Ovary (tissue), 9 donors: Measurements from ENCODE around the gene FXYD5. TPM values are rescaled to one million over a fixed set of nuclear protein-coding genes. Genes with fewer than 3 reads are reported as not detected.

Experiments used
- DNase-seq, 5 donors: peaks; one replicate each; pipeline ENCODE4 v3.0.0-alpha.2; 2019 to 2020
- H3K27ac ChIP-seq, 2 donors: fragments of 200-600 bp; one replicate each; pipeline versions ENCODE4 v1.5.1 to v1.8.0; 2019 to 2022
- H3K27me3 ChIP-seq: fragments of 200-600 bp; one replicate; pipeline ENCODE4 v1.8.0; 2022
- H3K36me3 ChIP-seq: fragments of 200-600 bp; sonication (generic); one replicate; pipeline ENCODE4 v1.5.1; 2019
- H3K4me1 ChIP-seq: one replicate; pipeline ENCODE4 v1.8.1; 2013; ENCODE audit warnings: mild to moderate bottlenecking, moderate library complexity; ENCODE audit not compliant: insufficient read depth
- H3K4me3 ChIP-seq: fragments of 200-600 bp; sonication (generic); one replicate; pipeline ENCODE4 v1.5.1; 2017
- H3K9me3 ChIP-seq, 2 donors: fragments of 200-600 bp in 1 of 2; sonication (generic) in 1 of 2; one replicate each; pipeline versions ENCODE4 v1.5.1 to v1.8.1; 2013 to 2019; ENCODE audit warnings: mild to moderate bottlenecking in 1 of 2, moderate library complexity in 1 of 2
- EP300 ChIP-seq: sonication (generic); formaldehyde crosslinking; IDR thresholded peaks from one replicate; pipeline ENCODE4 v1.6.1; 2017; ENCODE audit warnings: antibody characterized with exemption
- POLR2A ChIP-seq: fragments of 450-650 bp; IDR thresholded peaks from one replicate; pipeline ENCODE4 v1.6.1; 2017; ENCODE audit warnings: antibody characterized with exemption, mild to moderate bottlenecking, moderate library complexity
- WGBS, 3 donors: extraction: QIAGEN DNeasy Blood & Tissue Kit in 1 of 3; methylation state at CpG; one replicate each; pipeline versions ENCODE4 v1.1.5 to v1.1.7; 2013 to 2017; 5-methylcytosine and 5-hydroxymethylcytosine counted together
- intact Hi-C, 4 donors: fragments of 100-400 bp; cut with DNase I; formaldehyde crosslinking; loops; one replicate each; pipeline versions ENCODE4 v1.11.0 to v1.15.1; 2022 to 2023
- polyA plus RNA-seq, 2 donors: library from polyadenylated mRNA; stranded (reverse); fragments of 200-250 nt in 1 of 2; fragments of 350-450 nt in 1 of 2; fragmentation: Illumina TruSeq in 1 of 2; extraction: RNeasy Lipid Tissue Mini Kit (QIAGEN cat#74804) in 1 of 2; gene quantifications; one replicate each; pipeline ENCODE4 v1.2.3, GENCODE V29; 2013 to 2014
- total RNA-seq, 7 donors: library from RNA; depleted of rRNA in 2 of 7; stranded (reverse); fragments of >200 nt in 2 of 7; fragmentation: NEBNext Ultra II Directional in 3 of 7; extraction: Animal tissue kit (Norgen Biotek cat#: 25700) in 3 of 7; gene quantifications; one replicate each; pipeline versions ENCODE4 v1.1.0 to v1.2.4, GENCODE V29; 2016 to 2023
- TF ChIP-seq, protein P1 (sequence below), 3 donors: fragments of 450-650 bp in 2 of 3; fragments of 200-600 bp in 1 of 3; IDR thresholded peaks; one replicate each; pipeline versions ENCODE4 v1.5.1 to v1.8.0; 2016 to 2022; ENCODE audit warnings: antibody characterized with exemption in 3 of 3, mild to moderate bottlenecking in 1 of 3
- donor health status: DM: no; HTN: no; CAD: no; lungs with moderate emphysema.
- donor health status: DM: no; HTN: no; CAD: no.
- donor health status: Bipolar disorder and iron deficiency.
- donor health status: DM: yes; HTN: yes; CAD: no.
- donor health status: DM: no; HTN: no; CAD: no.
- donor health status: DM: yes; HTN: yes; CAD: no.

Gene FXYD5
- total and polyA plus RNA-seq, 9 donors: 8.2 to 79.3 (median 22.7) TPM

DNA sequence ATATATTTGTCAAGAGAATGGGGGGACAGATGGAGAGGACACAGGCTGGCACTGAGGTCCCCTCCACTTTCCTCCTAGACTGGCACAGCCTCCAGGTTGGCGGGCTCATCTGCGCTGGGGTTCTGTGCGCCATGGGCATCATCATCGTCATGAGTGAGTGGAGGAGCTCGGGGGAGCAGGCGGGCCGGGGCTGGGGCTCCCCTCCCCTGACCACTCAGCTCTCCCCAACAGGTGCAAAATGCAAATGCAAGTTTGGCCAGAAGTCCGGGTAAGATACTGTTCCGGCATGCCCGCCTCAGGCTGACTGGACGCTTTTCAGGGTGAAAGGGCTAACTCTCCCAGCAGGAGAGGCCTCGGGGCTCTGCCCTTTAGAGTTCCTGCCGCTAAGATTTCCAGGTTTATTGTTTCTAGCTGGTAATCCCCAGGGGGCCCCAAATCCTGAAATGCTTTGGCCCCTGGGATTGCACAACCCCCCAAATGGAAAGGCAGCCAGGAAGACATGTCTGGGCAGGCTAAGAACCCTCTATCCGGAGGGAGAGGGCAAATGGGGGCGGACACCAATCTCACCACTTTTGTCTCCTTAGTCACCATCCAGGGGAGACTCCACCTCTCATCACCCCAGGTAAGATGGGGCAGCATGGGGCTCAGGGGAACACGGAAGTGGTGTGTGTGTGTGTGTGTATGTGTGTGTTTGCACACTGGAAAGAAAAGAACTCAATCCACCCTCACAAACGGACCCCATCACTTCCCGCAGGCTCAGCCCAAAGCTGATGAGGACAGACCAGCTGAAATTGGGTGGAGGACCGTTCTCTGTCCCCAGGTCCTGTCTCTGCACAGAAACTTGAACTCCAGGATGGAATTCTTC, 31.6 kb upstream of the FXYD5 start:
- TF ChIP-seq POLR2A (no peak), EP300 (no peak)
- TF ChIP-seq, protein P1, sequence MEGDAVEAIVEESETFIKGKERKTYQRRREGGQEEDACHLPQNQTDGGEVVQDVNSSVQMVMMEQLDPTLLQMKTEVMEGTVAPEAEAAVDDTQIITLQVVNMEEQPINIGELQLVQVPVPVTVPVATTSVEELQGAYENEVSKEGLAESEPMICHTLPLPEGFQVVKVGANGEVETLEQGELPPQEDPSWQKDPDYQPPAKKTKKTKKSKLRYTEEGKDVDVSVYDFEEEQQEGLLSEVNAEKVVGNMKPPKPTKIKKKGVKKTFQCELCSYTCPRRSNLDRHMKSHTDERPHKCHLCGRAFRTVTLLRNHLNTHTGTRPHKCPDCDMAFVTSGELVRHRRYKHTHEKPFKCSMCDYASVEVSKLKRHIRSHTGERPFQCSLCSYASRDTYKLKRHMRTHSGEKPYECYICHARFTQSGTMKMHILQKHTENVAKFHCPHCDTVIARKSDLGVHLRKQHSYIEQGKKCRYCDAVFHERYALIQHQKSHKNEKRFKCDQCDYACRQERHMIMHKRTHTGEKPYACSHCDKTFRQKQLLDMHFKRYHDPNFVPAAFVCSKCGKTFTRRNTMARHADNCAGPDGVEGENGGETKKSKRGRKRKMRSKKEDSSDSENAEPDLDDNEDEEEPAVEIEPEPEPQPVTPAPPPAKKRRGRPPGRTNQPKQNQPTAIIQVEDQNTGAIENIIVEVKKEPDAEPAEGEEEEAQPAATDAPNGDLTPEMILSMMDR (IDR thresholded peaks at IDR 0.05): no peak
- Histone ChIP-seq H3K27ac (peak overlapping the region in 1 of 2 donors; percentile 65), H3K36me3 (no peaks in the 10 kb centered on the region), H3K4me1 (peaks cover 12% of the 10 kb centered on the region), H3K4me3 (no peak overlapping the region), H3K9me3 (no peaks in the 10 kb centered on the region), H3K27me3 (no peaks in the 10 kb centered on the region)
- intact Hi-C loops: no loop called here
- DNase-seq: no peak
- WGBS, 3 donors: 74 to 80% (median 78%) methylated on average over 17 to 19 of the region's 19 CpGs

DNA sequence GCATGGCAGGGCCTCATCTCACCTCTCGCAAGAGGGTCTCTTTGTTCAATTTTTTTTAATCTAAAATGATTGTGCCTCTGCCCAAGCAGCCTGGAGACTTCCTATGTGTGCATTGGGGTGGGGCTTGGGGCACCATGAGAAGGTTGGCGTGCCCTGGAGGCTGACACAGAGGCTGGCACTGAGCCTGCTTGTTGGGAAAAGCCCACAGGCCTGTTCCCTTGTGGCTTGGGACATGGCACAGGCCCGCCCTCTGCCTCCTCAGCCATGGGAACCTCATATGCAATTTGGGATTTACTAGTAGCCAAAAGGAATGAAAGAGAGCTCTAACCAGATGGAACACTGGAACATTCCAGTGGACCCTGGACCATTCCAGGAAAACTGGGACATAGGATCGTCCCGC, 31.0 kb upstream of the FXYD5 start:
- intact Hi-C loops: no loop called here
- TF ChIP-seq EP300 (no peak), POLR2A (no peak)
- TF ChIP-seq, protein P1 (IDR thresholded peaks at IDR 0.05): no peak
- H3K9me3 ChIP-seq: no peaks in the 10 kb centered on the region
- no peak overlapping the region for H3K4me3 ChIP-seq
- no peak for DNase-seq
- peak overlapping the region in 1 of 2 donors; percentile 65 for H3K27ac ChIP-seq
- H3K36me3 ChIP-seq: no peaks in the 10 kb centered on the region
- peaks cover 10% of the 10 kb centered on the region for H3K4me1 ChIP-seq
- H3K27me3 ChIP-seq: no peaks in the 10 kb centered on the region
- 76 to 88% (median 77%) methylated on average over 5 of the region's 5 CpGs for WGBS, 3 donors

DNA sequence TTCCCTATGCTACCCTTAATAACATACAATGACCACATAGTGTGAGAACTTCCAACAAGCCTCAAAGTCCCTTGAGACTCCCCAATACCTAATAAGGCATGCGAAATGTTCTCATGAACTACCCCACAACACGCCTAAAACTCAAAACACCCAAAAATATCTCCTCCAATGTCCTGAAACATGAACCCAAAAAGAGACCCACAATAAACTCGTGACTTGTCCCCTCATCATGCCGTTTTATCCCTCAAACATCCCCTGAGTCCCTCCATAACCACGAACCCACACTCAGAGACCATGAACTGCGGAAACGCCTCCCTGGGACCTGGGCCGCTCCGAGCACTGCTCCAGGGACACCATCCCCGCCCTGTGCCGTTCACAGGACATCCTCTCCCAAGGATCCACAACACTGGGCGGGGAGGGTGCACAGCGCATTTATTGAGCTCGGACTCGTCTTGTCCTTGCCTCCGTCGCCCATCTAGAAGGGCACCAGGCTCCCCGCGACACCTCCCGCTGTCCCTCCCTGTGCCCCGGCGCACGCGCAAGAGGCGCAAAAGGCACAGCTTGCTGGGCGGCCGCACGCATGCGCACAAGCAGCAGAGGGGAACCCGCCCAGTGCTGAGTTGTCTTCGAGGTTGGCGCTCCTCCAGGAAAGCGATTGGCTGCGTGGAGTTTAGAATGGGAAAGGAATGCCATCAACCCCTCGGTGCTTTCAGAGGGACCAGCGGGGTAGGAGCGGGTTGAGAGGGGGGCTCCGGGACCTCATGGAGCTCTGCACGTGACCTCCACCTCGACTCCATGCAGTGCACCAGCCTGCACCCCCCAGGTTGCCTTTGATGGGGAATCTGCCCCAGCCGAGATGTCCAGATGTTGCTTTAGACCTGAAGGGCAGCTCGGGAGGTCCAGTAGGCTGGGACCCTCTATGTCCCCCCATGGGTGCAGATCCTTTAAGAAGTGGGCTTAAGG, 30.2 kb upstream of the FXYD5 start:
- Histone ChIP-seq H3K4me3 (peak overlapping the region; percentile 56), H3K27me3 (no peaks in the 10 kb centered on the region), H3K27ac (peak overlapping the region in 1 of 2 donors; percentile 65), H3K4me1 (peaks cover 4% of the 10 kb centered on the region), H3K9me3 (no peaks in the 10 kb centered on the region), H3K36me3 (no peaks in the 10 kb centered on the region)
- DNase-seq: peak; percentile 93 to 98 (median 94)
- TF ChIP-seq EP300 (no peak), POLR2A (peak; percentile 92)
- TF ChIP-seq, protein P1 (IDR thresholded peaks at IDR 0.05): no peak
- intact Hi-C loops: loop anchor here in 1 of 4 donors (2.0 kb wide), 1 partner anchor 14 kb away; the partner anchor contains the start of gene FXYD1
- WGBS, 3 donors: 3 to 6% (median 3%) methylated on average over 41 to 42 of the region's 42 CpGs

DNA sequence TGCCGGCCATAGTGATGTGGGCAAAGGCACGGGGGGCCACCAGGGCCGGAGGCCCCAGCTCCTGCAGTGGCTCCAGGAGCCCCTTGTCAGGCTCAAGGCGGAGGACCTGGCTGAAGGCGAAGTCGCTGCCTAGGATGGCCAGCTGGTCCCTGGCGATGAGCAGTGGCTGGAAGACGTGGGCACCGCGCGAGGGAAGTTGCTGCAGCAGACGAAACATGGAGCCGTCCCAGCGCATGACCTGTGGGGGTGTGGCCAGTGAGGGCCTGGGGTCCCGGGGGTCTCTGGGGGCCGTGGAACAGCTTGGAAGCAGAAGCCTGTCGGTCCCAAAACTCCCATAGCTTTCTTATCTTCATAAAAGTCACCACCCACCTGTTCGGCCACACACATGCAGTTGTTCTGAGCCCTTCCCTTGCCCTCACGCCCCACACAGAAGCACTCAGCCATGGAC, 29.2 kb upstream of the FXYD5 start:
- H3K27ac ChIP-seq: no peak overlapping the region
- H3K4me1 ChIP-seq: peaks cover 4% of the 10 kb centered on the region
- no peak overlapping the region for H3K4me3 ChIP-seq

More for the DNA sequence above, 29.2 kb upstream of the FXYD5 start:
- H3K27me3 ChIP-seq: no peaks in the 10 kb centered on the region
- no peak for TF ChIP-seq EP300
- no peak for TF ChIP-seq POLR2A
- TF ChIP-seq, protein P1 (IDR thresholded peaks at IDR 0.05): no peak
- no peaks in the 10 kb centered on the region for H3K9me3 ChIP-seq
- H3K36me3 ChIP-seq: no peaks in the 10 kb centered on the region
- 81 to 83% (median 82%) methylated on average over 19 of the region's 19 CpGs for WGBS, 3 donors
- DNase-seq: no peak
- intact Hi-C loops: loop anchor here in 1 of 4 donors (2.0 kb wide), 1 partner anchor 14 kb away; the partner anchor contains the start of gene FXYD1
